Spleen (tissue), 7 donors: ENCODE data around the gene ATP5PO.

Source experiments
- CTCF ChIP-seq, 11 experiments: fragments of 200-600 bp in 7 of 11; fragments of 450-650 bp in 4 of 11; sonication (generic) in 4 of 11; IDR thresholded peaks in 8 of 11; conservative IDR thresholded peaks in 3 of 11; 1 replicate in 7 of 11; 2 replicates in 4 of 11; pipeline versions ENCODE4 v1.4.0 to v1.8.0; 2016 to 2021; ENCODE audit warnings: antibody characterized with exemption in 11 of 11, inconsistent platforms in 4 of 11, mild to moderate bottlenecking in 1 of 11
- POLR2A ChIP-seq, 3 donors: fragments of 450-650 bp; IDR thresholded peaks; one replicate each; pipeline ENCODE4 v1.5.1; 2017; ENCODE audit warnings: antibody characterized with exemption in 3 of 3, mild to moderate bottlenecking in 1 of 3
- POLR2AphosphoS5 ChIP-seq, 3 donors: sonication (generic); formaldehyde crosslinking; IDR thresholded peaks; one replicate each; pipeline ENCODE4 v1.5.1; 2017; ENCODE audit warnings: antibody characterized with exemption in 3 of 3
- donor health status: DM: no; HTN: no; CAD: no; lungs with moderate emphysema.
- donor health status: DM: no; HTN: no; CAD: no.
- donor health status: DM: no; HTN: no; CAD: no.

DNA sequence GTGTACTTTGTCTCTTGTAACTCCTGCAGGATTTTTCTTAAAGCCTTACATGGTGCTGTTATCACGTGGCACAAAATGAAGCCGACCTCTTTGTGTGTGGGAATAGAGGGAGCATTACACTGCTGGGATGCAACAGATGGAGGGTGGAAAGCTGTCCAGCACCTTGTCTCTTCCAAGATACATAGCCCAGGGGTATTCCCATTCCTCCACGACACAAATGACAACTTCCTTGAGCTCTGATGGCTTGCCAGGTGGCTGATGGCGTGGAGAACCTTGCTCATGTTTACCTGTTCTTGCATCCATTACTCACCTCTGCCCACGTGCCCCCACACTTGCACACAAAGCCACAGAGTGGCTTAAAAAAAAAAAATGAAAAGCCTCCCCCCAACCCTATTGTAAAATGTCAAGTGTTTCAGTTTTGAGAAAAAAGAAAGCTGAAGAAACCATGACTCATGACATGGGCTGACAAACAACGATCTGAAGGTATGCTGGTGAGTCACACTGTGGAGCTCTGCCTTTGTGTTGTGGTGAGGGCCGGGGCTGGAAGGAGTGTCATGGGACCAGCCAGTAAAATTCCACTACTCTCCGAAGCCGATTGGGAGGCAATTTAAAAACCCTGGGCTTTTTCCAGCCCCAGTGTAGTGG, 32.0 kb upstream of the ATP5PO start:
- peak in 1 of 3 donors; percentile 58 for TF ChIP-seq POLR2AphosphoS5 (IDR thresholded peaks at IDR 0.05)
- TF ChIP-seq CTCF (IDR thresholded peaks at IDR 0.05 in 8 of 11, conservative IDR thresholded peaks at IDR 0.05 in 3 of 11), result no peak
- TF ChIP-seq POLR2A (IDR thresholded peaks at IDR 0.05), result no peak
